Heart left ventricle (tissue), 13 donors: Measurements from ENCODE around the gene GRHPR.

ENCODE experiments used
- CTCF ChIP-seq, 12 donors: fragments of 200-600 bp; sonication (generic) in 4 of 12; IDR thresholded peaks; one replicate each; pipeline versions ENCODE4 v1.5.0 to v1.8.0; 2018 to 2022; ENCODE audit warnings: antibody characterized with exemption in 12 of 12, mild to moderate bottlenecking in 5 of 12
- POLR2A ChIP-seq, 2 donors: fragments of 450-650 bp; IDR thresholded peaks; one replicate each; pipeline ENCODE4 v1.6.1; 2017; ENCODE audit warnings: antibody characterized with exemption in 2 of 2, mild to moderate bottlenecking in 2 of 2, moderate library complexity in 2 of 2
- donor health status: ischemic (EF 13 %, LVEDD 7.1; RV severe dilation, severe dysfunction).
- donor health status: DM: no; HTN: yes; CAD: no.
- donor health status: DM: no; HTN: no; CAD: no.
- donor health status: ischemic (EF 25% LVEDD 6.9; RV normal size, moderate dysfunction).
- donor health status: ischemic (EF 25% LVEDD 5.7; RV mildly dilated, moderate dysfunction).
- donor health status: ischemic (EF 35%, LVEDD 5.7; RV mildly dilated, moderate dysfunction).
- donor health status: nonischemic (EF 11% LVEDD 7.7; RV severe dilation, severe dysfunction).
- donor health status: DM: yes; HTN: yes; CAD: no.
- donor health status: PGD.
- donor health status: ischemic (EF 29% LVEDD 5.4; RV normal size, mild dysfunction).
- donor health status: nonischemic (EF 23%, LVEDD 6.1; RV moderate dilation, normal function).

- no peak for TF ChIP-seq CTCF (IDR thresholded peaks at IDR 0.05)
- TF ChIP-seq POLR2A (IDR thresholded peaks at IDR 0.05), result no peak
These were observed 3.3 kb upstream of the GRHPR start for GRCh38 chr9:37419204-37419603.
